Measurements from ENCODE around the gene FES.

DNA sequence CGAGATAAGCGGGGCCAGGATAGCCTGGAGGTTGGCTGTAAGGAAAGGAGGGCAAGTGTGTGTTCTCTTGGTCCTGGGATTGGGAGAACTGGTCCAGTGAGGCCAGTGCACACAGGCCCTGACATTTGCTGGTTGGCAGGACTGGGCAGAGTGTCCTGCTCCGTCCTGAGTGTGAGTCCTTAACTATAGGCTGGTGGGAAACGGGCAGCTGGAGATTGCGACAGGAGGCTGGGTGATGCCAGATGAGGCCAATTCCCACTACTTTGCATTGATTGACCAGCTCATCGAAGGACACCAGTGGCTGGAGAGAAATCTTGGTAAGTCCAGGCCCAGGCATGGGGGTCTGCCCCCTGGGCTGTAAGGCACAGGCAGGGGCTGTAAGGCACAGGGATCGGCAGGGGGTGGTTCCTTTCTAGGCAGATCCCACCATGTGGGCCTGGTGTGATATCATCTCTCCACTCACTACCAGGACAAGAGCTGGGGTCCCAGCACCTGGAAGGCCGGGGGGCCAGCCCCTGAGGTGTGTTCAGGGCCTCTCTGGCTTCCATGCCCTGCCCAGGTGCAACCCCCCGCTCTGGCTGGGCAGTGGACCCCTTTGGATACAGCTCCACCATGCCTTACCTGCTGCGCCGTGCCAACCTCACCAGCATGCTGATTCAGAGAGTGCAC lies 22.0 kb downstream of the FES start:
- TF ChIP-seq, protein P1, sequence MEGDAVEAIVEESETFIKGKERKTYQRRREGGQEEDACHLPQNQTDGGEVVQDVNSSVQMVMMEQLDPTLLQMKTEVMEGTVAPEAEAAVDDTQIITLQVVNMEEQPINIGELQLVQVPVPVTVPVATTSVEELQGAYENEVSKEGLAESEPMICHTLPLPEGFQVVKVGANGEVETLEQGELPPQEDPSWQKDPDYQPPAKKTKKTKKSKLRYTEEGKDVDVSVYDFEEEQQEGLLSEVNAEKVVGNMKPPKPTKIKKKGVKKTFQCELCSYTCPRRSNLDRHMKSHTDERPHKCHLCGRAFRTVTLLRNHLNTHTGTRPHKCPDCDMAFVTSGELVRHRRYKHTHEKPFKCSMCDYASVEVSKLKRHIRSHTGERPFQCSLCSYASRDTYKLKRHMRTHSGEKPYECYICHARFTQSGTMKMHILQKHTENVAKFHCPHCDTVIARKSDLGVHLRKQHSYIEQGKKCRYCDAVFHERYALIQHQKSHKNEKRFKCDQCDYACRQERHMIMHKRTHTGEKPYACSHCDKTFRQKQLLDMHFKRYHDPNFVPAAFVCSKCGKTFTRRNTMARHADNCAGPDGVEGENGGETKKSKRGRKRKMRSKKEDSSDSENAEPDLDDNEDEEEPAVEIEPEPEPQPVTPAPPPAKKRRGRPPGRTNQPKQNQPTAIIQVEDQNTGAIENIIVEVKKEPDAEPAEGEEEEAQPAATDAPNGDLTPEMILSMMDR (IDR thresholded peaks at IDR 0.05): no peak
- TF ChIP-seq POLR2A (IDR thresholded peaks at IDR 0.05) (no peak), EP300 (IDR thresholded peaks at IDR 0.05) (no peak)

Measured in tibial nerve (tissue), 4 donors.